GM19023 (cell line): ENCODE measurements around the gene AP2S1.
"Not testable (repeated sequence)": the region's sequence is repeated elsewhere in the genome, so short reads cannot be mapped to it uniquely, and the experiment has no call there.

Source experiments
- ATAC-seq: cut with Tn5 transposase; IDR thresholded peaks from one replicate; pipeline ENCODE4 v1.9.1; 2021; ENCODE audit warnings: mild to moderate bottlenecking, moderate library complexity; ENCODE audit not compliant: unreplicated experiment

Gene AP2S1

DNA sequence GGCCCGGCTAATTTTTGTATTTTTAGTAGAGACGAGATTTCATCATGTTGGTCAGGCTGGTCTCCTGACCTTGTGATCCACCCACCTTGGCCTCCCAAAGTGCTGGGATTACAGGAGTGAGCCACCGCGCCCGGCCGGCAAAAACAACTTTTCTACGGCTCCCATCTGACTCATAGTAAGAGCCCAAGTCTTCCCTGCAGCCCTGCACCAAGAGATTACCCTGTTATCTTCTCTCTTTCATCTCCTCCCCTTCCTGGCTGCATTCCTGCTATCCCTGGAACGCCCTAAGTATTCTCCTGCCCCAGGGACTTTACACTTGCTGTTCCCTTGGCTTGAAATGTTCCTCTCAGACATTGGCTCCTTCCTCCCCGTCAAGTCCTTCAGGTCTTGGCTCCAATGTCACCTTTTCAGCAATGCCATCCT lies 6.6 kb downstream of the AP2S1 start:
- ATAC-seq = no peak

DNA sequence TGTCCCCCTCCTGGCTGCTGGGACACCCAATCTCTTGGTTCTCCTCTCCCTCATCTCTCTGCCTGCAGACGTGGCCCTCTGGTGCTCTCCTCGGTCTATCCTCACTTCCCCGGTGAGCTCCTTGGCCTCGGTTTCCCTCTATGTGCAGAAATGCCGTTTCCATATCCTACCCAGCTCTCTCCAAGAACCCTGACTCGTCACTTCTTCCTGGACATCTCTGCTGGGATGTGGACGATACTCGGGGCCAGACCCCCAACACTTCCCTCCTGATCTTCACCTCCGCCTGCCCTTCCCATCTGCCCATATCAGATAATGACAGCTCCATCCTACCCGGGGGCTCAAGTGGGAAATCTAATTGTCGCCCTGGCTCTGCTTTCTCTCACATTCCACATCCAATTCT lies 7.9 kb downstream of the AP2S1 start:
- no peak for ATAC-seq

DNA sequence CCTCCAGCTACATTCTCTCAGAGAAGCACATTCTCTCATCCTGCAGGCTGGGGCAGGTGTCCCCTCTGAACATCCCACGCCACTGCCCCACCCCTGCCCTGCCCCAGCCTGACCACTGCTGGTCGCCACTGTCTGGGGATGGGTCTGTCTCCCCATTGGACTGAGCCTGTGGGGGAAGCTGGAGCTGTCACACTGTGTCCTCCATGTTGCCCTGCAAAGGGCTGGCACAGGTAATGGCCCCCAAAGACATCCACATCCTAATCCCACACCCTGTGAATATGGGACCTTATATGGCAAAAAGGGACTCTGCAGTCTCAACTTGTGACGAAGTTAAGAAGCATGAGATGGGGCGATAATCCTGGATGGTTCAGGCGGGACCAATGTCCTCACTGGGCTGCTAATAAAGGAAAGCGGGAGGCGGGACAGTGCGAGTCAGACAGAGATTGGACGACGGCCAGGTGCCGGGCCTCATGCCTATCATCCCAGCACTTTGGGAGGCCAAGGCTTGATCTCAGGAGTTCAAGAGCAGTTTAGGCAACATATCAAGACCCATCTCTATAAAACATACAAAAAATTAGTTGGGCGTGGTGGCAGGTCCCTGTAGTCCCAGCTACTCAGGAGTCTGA lies 9.1 kb downstream of the AP2S1 start:
- no peak for ATAC-seq

DNA sequence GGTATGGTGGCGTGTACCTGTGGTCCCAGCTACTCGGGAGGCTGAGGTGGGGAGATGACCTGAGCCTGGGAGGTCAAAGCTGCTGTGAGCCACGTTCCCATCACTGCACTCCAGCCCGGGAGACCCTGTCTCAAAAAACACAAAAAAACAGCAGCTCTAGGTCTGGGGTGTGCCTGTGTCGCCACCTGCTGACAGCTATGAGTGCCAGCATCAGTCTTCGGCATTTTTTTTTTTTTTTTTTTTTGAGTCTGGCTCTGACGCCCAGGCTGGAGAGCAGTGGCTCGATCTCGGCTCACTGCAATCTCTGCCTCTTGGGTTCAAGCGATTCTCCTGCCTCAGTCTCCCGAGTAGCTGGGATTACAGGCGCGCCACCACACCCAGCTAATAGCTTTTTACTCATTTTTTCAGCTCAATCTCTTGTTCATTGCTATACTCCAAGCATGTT lies 10.1 kb downstream of the AP2S1 start:
- ATAC-seq = no peak

DNA sequence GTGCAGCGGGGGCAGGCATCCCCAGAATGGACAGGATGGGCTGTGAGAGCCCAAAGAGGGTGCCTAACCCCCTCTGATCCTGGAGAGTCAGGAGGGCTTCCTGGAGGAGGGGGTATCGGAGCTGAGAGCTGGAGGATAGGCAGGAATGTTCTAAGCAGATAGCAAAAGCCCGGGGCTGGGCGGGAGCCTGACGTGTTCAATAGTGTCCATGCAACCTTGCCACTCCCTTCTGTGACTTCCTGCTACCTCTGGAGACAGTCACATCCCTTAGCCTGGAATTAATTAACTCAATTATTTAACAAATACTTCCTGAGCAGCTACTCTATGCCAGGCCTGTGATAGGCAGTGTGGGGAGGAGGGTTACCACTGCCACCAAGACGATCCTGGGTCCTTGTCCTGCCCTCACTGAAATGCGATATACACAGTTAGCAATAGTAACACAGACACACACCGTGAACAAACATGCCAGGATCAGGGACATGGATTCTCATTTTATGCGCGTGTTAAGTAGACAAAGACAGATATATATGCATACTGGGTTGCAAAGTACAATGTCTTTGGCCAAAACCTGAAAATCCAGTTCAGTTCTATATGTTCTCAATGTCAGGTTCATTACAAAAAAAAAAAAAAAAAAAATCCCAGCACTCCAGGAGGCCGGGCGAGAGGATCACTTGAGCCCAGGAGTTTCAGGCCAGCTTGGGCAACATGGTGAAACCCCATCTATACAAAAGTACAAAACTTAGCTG lies 10.7 kb downstream of the AP2S1 start:
- no peak for ATAC-seq

DNA sequence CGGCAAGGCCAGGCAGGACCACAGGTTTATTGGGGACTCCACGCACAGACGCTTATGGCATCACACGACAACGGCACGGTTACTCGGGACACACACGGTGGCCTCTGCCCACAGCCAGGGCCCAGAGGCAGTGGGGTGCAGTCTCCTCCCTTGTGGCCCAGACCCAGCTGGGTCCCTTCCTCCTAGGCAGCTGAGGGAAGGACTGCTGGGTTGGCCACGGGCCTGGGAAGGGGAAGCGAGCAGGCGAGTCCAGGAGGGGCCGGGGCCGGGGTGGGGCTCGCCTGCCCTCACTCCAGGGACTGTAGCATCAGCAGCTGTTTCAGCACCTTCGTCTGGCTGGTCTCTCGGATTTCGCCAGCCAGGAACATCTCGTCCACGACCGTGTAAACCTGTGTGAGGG lies 12.5 kb downstream of the AP2S1 start:
- no peak for ATAC-seq

DNA sequence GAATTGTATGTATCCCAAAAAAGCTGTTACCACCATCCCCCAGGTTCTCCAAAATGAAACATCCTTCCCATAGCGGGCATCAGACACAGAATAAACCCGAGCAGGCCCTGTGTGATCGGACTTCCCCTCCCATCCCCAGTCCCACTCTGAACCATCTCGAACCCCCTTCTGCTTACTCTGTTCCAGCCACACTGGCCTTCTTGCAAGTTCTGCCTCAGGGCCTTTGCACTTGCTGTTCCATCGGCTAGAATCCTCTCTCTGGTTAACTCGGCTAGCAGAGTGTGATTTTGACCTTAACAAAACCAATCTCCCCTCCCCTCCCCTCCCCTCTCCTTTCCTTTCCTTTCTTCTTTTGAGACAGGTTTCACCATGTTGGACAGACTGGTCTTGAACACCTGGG lies 15.7 kb downstream of the AP2S1 start:
- ATAC-seq = no peak

DNA sequence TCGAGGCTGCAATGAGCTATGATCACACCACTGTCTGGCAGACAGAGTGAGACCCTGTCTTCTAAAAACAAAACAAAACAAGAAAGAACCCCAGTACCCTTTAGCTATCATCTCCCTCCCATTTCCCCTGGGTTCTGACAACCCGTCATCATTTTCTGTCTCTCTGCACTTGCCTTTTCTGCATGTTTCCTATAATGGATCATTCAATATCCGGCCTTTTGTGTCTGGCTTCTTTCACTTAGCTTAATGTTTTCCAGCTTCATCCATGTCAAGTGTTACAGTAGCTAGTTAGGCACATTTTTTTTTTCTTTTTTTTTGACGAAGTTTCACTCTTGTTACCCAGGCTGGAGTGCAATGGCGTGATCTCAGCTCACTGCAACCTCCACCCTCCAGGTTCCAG lies 16.5 kb downstream of the AP2S1 start:
- ATAC-seq = no peak

DNA sequence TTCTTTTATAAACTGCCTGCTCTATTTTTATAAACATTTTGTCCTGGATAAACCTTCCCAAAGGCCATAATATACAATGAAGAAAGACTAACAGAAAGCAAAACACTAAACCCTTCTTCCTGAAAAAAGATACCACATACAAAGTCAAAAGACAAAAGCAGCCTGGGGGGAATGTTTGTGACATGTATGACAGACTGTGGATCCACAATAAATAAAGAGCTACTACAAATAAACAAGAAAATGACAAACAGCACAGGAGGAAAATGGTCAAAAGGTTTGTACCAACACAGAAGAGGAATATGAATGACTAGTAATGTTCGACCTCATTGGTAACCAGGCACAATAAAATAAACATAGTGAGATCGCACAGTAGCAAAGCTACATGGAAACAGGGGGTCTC lies 19.8 kb downstream of the AP2S1 start:
- ATAC-seq = no peak

DNA sequence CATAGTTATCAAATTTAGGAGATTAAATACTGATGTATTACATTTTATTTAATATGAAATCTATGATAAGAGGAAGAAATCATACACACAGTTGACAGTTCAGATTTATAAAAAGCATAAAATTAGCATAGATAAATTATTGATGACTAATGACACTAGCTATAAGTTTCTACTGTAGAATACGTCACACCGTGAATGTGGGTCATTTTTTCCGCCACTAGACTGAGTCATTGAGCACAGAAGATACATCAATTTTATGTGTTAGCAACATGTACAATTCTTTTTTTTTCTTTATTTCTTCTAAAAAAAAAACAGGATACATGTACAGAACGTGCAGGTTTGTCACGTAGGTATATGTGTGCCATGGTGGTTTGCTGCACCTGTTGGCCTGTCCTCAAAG lies 22.2 kb downstream of the AP2S1 start:
- ATAC-seq = no peak

DNA sequence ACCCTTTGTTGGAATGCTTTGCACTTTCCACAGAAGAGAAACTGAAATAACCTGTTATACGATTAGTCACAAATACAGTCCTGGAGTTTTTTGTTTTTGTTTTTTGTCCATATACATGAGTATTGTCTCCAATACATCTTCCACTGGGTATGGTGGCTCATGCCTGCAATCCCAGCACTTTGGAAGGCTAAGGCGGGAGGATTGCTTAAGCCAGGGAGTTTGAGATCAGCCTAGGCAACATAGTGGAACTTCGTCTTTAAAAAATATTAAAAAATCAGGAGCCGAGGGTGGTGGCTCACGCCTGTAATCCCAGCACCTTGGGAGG lies 25.0 kb downstream of the AP2S1 start:
- ATAC-seq = no peak

DNA sequence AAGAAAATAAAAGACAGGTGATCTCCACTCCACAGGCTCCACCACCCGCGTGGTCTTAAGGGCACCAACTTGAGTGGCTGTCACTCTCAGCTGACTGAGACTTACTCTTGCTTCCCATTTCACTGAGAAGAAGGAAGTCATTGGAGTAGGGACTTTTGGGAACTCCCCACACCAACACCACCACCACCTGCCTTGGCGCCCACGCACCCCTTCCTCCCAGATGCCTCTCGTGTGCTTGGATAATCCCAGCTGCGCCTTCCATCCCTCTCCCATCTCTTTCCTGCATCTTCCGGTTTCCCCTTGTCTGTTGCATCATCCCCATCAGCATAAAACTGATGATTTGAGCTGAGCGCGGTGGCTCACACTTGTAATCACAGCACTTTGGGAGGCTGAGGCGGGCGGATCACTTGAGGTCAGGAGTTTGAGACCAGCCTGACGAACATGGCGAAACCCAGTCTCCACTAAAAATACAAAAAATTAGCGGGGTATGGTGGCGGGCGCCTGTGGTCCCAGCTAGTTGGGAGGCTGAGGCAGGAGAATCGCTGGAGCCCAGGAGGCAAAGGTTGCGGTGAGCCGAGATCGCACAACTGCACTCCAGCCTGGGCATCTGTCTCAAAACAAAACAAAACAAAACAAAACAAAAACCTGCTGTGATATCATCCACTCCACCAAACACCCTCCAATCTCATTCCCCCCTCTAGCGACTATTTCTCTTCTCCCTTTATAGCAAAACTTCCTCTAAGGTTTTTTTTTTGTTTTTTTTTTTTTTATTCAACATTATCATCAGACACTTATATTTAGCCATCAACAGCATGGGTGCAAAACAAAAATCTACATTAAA lies 25.5 kb downstream of the AP2S1 start:
- ATAC-seq = no peak

DNA sequence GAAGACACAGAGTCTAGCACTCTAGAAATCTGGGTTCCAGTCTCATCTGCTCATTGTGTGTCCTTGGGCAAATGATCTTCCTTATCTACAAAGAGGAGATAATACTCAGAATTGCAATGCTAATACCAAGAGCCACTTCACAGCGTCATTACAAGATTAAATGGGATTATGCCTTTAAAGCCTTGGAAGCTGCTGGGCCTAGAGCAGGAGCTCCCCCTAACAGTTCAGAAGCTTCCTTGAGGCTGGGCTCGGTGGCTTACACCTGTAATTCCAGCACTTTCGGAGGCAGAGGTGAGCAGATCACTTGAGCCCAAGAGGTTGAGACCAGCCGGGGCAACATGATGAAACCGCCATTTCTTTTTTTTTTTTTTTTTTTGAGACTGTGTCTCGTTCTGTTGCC lies 27.6 kb downstream of the AP2S1 start:
- ATAC-seq = no peak

DNA sequence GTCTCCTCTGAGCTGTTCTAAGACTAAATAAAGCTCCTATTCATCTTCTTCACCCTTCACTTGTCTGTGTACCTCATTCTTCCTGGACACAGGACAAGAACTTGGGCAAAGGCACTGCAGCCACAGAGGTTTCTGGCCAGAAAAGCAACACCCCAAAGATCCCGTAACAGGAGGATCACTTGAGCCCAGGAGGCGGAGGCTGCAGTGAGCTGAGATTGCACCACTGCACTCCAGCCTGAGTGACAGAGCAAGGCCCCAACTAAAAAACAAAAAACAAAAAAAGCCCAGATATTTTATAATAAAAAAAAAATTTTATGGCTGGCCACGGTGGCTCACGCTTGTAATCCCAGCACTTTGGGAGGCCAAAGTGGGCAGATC lies 28.2 kb downstream of the AP2S1 start:
- ATAC-seq = not testable (repeated sequence)

DNA sequence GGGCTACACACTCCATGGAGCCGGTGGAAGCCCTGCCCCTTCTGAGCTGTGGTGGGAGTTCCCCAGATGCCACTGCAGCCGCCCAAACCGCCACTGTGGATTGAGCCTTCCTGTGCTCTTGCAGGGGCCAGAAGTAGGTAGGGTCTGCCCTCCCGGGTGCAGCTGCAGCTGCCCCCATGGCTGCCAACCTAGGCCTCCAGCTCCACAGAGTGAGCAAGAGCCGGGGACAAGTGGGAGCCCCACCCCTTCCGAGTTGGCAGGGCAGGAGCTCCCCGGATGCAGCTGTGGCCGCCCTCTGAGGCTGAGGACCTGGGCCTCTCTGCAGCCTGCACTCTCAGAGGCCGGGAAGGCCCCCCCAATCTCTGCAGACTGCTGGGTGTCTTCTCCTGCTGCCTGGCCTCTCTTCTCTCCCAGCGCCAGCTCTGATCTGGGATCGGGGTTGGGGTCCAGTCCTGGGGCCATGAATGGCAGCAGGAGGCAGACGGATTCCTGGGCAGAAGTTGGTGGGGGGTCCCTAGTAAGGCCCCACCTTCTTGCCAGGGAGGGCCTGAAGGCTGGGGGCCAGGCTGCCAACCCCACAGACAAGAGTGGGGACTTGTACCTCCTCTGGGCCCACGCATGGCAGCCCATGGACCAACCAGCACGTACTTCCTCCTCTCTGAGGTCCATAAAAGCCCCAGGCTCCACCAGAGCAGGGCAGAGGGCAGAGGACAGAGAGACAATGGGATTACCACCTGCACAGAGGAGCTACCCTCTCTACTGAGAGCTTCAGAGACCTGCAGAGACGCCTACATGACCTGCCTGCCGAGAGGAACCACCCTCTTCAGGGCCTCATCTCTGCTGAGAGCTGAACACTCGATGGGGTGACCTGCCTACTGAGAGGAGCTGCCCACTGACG lies 28.9 kb downstream of the AP2S1 start:
- peak; percentile 52 for ATAC-seq

DNA sequence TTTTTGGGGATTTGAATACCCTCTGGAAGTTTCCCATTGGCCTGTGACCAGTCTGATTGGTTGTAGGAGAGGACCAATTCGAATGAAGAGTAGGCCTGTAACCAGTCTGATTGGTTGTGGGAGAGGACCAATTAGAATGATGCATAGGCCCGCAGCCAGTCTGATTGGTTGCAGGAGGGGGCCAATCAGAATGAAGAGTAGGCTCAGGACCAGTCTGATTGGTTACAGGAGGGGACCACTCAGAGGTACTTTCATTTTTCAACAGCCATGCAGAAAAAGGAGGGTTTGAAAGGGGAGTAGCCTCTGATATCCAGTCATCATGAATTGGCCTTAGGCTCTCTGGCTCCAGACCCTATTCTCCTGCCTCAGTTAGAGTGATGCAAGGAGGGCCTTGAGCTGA lies 31.8 kb downstream of the AP2S1 start:
- no peak for ATAC-seq

DNA sequence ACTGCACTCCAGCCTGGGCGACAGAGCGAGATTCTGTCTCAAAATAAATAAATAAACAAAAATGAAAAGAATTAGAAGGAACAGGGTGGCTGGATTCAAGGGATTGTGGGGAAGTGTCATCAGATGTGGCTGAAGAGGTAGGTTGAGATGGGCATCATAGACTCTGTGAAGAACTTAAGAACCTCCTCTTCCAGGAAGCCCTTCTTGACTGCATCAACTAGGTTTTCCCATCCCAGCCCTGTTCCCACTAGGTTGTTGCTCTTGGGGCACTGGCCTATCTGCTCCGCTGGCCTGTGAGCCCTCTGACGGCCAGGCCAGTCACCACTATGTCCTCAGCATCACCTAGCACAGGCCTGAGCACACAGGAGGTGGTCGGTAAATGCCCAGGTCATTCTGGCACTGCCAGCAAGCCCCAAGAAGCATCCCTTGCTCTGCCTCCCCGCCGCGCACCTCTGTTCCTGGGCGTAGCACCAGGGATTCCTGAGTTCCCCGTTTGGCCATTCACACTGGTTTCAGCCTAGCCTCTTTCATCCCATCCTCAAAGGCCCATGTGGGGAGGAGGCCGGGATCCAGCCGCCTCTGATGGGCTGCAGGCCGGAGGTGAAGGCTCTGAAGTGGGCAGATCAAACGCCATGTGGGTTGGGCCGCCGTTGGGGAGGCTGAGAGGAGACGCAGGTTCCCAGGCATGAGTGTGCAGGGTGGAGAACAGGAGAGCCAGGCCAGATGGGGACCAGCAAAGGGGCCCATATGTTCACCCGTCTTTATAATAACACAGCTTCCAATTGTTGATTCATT lies 34.6 kb downstream of the AP2S1 start:
- ATAC-seq = no peak

DNA sequence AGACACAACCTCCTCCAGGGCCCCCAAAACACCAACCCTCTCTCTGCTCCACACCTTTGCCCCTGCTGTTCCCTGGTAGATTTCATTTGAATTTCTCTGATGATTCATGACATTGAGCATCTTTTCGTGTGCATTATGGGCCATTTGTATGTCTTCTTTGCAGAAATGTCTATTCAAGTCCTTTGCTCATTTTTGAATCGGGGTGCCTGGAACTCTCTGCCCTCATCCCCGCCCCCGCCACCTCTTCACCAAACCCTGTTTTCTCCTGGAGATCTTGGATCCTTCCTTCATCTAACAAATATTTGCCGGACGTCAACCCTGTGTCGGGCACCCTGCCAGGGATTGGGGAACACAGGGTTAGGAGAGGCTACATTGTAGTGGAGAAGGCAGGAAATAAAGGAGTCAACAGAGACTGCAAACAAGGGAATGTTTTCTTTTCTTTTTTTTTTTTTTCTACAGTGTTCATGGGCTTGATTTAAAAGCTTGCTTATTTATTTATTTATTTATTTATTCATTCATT lies 36.7 kb downstream of the AP2S1 start:
- no peak for ATAC-seq

DNA sequence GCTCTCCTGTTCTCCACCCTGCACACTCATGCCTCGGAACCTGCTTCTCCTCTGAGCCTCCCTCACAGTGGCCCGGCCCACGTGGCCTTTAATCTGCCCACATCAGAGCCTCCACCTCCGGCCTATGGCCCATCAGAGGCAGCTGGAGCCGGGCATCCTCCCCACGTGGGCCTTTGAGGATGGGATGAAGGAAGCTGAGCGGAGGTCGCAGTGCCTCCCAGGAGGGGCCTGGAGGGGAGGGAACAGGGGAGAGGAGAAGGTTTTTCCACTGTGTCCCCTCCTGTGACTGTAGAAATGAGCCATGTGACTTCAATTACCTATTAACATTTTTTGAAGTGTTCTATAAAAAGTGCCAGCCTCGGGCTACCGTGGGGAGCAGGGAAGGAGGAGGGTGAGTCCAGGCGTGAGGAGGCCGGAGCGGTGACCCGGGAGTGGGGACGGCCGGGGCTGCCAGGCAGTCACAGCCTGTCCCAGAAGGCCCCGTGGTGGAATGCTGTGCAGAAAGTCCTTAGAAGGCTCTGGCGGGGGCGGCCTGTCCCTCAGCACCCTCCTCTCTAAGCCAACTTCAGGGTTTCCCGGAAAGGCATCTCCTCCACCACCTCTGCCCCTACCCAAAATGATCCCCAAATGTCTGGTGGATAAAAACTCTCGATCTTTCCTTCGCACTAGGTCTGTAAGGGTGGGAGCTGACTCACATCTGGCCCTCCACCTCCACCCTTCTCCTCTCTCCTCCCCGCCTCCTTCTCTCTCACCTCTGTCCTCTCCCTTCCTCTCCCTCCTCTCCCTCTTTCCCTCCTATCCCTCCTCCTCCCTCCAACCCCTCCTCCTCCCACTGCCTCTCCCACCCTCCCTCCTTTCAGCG lies 37.4 kb downstream of the AP2S1 start:
- no peak for ATAC-seq
